NOMO-1 treated with dmso at 0.1 percent for 144 hours (cell line): Measurements from ENCODE around the gene KDM6A.
"Not testable (repeated sequence)": the region's sequence is repeated elsewhere in the genome, so short reads cannot be mapped to it uniquely, and the experiment has no call there.

ENCODE experiments used
- DNase-seq: peaks from one replicate; lab custom pipeline; 2025; ENCODE audit not compliant: unreplicated experiment; lab: John Stamatoyannopoulos, UW

The KDM6A gene

DNA sequence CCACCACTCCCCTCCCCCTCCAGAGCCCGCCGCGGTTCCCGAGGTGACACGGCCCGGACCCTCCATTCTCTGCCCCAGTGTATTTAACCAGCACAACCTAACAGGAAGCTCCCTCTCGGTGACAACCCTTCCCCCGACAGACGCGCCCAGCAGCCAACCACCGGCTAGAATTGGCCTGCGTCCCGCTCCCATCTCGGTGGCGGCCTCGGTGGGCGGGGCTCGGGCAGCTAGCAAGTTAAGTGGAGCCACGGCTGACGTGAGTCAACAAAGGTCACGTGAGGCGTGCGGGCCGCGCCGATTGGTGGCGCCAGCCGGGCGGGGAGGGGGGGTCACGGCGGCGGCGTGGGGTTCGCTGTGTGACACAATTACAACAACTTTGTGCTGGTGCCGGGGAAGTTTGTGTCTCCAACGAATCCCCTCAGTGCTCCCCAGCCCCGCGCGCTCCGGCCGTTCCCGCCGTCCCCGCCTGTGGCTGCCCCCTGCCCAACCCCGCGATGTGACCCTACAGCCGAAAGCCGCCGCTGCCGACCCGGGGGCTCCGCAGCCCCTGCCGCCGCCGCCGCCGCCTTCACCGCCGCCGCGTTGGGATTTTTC is at the start of gene KDM6A:
KDM6A (plus strand) TSS at position 368 of the 594 bp plus-strand sequence. CDS start 364 bp downstream, outside the sequence.
- peak; percentile 98 for DNase-seq

DNA sequence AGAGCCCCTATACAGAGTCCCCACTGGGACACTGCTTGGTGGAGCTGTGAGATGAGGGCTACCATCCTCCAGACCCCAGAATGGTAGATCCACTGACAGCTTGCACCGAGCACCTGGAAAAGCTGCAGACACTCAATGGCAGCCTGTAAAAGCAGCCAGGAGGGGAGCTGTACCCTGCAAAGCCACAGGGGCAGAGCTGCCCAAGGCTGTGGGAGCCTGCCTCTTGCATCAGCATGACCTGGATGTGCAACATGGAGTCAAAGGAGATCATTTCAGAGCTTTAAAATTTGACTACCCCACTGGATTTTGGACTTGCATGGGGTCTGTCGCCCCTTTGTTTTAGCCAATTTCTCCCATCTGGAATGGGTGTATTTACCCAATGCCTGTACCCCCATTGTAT is 49.8 kb upstream of the KDM6A start:
- DNase-seq, result not testable (repeated sequence)

DNA sequence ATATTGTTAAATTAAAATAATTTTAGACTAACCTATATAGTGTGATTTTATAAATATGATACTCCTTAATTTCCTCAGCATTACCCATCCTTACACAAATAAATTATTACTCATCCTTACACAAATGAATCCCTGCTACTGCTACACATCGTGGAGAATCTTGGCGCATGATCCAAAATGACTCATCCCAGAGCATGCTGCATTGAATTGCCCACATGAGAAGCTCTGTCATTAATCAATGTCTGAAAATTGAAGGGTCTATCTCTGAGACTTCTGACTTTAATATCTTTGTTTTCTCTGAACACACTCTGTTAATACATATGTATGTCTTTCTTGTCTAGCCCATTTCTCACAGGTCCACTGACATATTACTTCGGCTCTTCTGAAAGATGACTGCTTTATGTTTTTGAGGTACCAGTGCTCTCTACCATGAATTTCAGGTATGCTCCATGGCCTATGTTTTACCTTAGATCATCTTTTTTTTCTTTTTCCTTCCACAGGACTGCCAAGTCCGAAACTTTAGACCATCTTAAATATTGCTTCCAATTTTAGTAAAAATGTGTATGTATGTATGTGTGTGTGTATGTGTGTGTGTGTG is 44.9 kb upstream of the KDM6A start:
- no peak for DNase-seq

DNA sequence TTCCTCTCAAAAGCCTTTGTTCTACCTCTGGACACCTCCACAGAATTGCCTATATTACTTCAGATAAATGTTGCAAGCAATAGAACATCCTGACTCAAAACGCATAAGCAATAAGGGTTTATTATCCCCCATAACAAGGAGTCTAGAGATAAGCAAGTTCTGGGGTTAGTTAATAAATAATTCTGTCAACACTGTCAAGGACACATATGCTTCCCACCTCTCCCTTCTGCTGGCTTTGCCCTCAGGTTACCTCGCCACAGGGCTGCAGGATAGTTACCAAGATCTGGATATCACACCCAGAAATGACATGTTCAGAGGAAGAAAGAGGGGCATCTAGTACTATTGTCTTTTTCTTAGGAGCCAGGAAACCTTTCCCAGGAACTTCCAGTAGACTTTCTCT is 43.2 kb upstream of the KDM6A start:
- no peak for DNase-seq

DNA sequence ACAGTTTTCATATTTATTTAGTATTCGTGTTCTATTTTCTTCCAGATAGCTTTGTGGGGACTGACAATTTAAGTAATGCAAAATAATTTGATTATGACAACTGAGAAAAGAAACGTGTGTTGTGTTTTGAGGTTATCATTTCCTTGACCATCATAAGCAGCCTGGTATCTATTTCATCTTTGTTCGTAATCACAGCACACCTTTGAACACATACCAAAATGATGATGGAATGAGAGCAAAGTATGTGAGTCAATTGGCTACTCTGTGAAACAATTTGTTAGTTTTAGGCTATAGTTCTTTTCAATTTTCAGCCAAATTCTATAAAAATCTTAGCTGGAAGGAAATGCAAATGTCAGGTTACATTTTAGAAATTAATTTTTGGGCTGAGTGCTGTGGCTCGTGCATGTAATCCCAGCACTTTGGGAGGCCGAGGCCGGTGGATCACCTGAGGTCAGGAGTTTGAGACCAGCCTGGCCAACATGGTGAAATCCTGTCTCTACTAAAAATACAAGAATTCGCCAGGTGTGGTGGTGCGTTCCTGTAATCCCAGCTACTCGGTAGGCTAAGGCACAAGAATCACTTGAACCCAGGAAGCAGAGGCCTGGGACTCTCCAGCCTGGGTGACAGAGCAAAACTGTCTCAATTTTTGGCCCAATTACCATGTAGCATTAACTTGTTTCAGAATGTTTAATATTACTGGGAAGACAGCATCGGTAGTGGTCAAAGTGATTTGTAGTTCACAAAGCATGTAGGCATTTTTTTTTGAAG is 30.3 kb upstream of the KDM6A start:
- DNase-seq, result no peak

DNA sequence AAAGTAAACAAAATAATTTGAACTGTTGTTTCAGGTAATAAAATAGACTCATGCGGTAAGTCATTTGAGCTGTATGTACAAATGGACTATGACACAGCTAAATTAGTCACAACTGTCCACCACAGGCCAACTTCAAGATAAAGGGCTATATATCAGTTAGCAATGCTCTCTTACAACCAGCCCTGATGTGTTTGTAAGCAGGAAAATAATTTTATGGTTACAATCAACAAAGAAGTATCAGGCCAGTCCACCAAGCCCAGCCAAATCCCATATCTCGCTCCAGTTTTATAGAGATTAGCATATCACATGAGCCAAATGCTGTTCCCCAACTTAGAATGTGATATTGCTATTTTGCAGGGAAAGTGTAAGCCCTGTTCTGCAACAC is 29.7 kb upstream of the KDM6A start:
- no peak for DNase-seq

DNA sequence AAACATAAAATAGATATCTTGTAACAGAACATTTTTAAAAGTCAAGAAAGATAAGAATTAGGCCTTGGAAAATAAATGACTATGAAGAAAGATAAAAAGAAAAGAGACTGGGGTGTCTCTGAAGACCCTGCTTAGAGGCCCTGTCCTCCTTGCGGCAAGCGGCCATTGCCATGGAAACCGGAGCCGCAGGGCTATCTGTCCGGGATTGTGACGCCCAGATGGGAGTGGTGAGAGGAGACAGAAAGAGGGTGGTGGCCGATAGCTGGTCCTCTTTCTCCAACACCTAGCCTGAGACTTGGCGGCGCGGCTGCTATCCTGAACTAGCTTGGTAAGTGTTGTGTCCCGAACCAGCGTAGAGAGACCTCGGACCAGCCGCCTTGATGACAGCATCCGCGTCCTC is 29.2 kb upstream of the KDM6A start, which contains the start of gene DUSP21:
DUSP21 (plus strand) TSS at position 269 of the 400 bp plus-strand sequence; CDS start at position 381, 112 bp downstream.
- no peak for DNase-seq

DNA sequence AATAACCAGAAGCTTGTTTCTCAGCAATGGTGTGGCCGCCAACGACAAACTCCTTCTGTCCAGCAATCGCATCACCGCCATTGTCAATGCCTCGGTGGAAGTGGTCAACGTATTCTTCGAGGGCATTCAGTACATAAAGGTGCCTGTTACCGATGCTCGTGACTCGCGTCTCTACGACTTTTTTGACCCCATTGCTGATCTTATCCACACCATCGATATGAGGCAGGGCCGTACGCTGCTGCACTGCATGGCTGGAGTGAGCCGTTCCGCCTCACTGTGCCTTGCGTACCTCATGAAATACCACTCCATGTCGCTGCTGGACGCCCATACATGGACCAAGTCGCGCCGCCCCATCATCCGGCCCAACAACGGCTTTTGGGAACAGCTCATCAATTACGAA is 28.8 kb upstream of the KDM6A start:
- DNase-seq, result no peak

DNA sequence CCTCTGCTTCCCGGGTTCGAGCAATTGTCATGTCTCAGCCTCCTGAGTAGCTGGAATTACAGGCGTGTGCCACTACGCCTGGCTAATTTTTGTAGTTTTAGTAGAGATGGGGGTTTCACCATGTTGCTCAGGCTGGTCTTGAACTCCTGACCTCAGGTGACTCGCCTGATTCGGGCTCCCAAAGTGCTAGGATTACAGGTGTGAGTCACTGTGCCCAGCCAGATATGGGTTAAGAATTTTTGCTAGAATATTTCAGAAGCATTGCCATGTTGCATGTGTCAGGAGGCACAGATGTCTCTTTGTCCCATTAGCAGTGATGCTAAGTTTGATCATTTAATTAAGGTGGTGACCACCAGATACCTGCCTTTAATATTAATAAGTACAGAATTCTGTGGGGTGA is 22.1 kb upstream of the KDM6A start:
- DNase-seq, result not testable (repeated sequence)

DNA sequence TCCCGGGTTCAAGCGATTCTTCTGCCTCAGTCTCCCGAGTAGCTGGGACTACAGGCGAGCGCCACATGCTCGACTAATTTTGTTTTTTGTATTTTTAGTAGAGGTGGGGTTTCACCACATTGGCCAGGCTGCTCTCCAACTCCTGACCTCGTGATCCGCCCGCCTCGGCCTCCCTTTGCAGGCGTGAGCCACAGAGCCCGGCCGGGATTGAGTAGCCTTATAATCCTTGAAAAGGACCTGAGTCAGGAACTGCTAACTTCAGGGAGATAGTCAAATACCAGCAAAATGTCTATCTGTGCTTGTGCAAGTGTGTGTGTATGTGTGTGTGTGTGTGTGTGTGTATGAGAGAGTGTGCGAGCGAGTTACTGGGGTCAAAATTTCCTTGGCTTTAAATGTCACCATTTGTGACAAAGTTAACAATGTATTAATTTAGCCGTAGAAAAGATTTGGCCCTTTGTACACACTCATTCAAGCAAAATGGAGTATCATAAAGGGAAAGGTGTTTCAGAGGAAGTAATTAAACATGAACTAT is 1.8 kb upstream of the KDM6A start:
- no peak for DNase-seq

DNA sequence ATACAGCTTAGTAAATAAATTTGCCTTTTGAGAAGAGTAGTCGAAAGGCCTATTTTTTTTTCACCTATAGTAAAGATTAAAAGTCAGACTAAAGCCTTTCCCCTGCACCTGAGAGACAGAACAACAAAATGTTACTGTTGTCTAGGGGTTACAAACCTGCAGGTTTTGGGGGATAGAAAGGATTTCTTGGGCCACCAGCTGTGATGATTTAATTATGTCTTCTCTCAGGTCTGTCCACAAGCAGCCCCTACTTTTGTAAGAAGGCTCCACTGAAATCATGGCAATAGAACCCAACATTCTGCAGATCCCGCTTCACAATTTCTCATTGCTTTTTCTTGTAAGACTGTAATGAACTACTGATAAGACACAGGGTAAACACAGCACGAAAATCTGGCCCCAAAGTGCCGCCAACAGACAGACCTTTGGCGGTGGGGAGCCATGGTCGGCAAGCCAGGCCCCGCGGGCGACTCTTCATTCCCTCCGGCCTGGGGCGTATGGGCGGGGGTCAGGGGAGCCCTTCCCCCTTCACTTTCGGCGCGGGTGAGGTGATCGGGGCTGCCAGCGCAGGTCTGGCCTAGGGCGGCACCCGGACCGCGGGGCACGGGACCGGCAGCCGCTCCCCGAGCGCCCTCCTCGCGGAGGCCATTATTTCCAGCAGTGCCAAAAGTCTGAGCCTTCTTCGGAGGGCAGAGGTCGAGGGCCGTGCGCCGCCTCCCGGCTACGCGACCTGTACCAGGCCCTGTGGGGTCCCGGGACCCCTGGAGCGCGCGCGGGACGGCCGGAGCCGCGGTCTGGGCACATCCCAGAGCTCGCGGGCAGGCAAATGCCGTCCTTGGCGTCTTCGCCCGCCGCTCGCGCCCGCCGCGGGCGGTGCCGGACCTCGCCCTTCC is 812 bp upstream of the KDM6A start:
- no peak for DNase-seq

DNA sequence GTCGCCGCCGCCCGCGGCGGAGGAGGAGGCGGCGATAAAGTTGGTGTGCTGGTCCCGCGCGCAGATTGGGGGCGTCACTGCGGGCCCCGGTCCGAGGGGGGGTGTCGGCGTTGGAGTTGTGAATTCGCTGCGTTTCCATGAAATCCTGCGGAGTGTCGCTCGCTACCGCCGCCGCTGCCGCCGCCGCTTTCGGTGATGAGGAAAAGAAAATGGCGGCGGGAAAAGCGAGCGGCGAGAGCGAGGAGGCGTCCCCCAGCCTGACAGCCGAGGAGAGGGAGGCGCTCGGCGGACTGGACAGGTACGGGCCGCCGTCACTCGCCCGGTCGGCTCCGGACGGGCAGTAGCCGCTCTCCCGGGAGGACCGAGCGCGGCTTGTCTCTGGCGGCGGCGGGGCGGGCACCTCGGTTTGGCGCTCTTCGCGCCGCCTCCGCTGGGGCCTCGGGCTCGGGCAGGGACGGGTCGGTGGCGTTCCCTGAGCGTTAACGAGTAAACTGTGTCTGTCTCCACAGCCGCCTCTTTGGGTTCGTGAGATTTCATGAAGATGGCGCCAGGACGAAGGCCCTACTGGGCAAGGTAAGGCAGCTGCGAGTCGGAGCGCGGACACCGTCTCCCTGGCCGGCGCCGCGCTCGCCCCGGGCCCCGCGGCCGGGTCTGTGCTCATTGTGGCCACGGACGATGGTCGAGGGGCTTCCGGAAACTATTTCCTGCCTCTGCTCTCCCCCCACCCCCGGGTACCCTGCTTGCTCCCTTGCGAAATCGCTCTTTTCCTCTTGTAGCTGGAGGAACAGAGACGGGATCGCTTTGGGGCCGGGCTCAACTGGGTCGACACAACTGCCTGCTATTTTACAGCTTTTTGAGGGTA is 658 bp downstream of the KDM6A start:
- peak; percentile 64 for DNase-seq

DNA sequence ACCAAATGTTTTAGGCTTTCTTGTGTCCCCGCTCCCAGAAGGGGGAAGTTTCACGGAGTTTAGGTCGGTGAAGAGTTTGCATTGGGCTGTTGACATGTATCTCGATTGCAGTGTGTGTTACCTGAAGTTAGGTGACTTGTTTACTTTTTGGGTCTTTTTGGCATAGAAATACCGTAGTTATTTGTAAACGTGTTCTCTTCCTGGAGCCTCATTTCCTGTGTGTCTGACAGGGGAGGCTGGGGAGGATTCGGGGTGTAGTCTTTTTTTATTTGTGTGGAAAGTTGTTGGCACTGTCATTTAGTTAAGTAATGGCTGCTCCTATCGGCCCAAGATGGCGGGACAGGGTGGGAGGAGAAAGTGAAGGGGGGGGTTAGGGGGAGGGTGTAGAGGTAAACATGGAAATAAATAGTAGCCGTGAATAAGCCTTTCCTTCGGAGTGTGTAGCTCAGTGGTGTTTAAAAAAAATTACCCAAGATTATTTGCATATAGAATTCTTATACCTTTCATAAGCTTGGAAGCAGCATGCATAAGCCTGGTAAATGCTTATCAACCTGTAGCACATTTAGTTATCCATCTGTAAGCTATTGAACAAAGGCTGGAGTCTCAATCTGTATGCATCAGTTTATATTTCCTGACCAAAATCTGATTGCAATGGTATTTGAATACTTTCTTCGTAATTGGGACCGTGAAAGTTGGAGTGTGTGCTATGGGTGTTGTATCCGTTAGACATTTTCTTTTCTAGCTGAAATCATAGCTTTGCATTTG is 1.6 kb downstream of the KDM6A start:
- peak; percentile 16 for DNase-seq

DNA sequence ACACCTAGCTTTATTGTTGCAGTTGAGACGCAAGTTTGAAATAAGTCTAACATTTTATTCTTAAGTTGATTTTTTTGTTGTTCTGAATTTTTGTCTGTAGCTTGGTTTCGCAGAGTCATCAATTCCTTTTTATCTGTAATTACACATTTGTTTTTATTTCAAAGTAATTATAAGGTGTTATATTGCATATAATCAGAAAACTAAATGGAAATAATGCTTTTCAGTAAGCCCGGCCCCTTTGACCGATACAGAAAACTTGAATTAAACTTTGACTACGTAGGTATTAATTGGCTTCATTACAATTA is 2.1 kb downstream of the KDM6A start:
- DNase-seq, result no peak

DNA sequence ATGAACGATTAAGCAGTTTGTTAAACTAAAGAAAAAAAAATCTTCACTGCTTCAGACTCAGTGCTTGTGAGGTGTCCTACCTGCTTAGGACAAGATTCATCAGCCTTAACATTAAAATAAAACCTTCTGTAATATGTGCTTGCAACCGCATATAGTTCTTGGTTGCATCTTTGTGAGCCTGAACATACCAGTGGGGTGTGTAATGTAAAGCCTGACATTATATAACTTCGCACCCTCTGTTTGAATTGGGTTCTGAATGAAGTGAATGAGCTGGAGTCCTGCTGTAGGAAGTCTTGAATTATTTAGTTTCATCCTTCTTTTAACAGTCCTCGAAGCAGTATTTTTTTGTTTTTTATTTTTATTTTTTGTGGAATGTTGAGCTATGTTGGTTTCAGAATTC is 3.1 kb downstream of the KDM6A start:
- DNase-seq, result no peak

DNA sequence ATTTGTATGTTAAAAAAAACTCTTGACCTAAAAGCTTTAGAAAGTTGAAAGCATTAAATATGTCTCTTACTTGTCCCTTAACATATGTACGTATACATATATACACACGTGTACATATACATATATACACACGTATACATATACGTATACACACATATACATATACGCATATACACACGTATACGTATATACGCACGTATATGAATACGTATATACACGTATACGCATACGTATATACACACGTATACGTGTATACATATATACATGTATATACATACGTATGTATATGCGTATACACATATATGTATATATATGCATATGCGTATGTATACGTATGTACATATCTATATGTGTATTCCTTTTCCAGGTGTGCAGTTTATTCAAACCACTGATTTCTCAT is 3.8 kb downstream of the KDM6A start:
- DNase-seq, result no peak

DNA sequence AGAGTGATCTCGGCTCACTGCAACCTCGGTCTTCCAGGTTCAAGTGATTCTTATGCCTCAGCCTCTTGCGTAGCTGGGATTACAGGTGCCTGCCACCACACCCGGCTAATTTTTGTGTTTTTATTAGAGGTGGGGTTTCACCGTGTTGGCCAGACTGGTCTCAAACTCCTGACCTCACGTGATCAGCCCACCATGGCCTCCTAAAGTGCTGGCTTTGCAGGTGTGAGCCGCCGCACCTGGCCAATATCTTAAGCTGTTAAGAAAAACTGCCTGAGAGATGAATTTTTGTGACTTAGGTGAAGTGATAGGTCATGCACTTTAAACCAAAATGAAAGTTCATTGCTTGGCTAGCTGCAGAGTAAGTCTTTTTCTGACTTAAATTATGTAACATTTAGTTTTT is 5.8 kb downstream of the KDM6A start:
- DNase-seq, result no peak

DNA sequence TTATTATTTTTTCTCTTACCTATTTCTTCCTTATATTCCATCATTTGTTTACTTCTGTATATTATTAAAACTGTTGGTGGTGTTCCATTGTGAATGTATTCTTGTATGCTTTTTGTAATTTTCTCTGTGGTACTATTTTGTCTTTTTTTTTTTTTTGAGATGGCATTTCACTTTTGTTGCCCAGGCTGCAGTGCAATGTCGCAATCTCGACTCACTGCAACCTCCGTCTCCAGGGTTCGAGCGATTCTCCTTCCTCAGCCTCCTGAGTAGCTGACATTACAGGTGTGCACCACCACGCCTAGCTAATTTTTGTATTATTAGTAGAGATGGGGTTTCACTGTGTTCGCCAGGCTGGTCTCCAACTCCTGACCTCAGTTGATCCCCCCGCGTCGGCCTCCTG is 8.6 kb downstream of the KDM6A start:
- no peak for DNase-seq

DNA sequence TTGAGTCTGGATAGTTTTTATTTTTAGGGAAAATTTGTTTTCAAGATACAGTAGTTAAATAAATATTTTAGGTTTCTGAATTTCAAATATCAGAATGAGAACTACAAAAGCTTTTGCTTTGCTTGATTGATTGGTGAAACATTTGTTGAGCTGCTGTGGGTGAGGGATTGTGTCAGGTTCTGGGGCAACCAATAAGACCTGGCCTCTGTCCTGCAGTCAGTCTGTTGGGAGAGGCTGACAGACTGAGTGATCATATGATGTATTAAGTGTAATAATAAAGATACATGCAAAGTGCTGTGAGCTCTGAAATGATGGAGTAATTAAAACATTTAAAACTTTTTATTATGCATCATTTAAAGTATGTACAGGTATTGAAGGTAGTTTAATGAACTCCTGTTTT is 9.6 kb downstream of the KDM6A start:
- DNase-seq, result no peak

DNA sequence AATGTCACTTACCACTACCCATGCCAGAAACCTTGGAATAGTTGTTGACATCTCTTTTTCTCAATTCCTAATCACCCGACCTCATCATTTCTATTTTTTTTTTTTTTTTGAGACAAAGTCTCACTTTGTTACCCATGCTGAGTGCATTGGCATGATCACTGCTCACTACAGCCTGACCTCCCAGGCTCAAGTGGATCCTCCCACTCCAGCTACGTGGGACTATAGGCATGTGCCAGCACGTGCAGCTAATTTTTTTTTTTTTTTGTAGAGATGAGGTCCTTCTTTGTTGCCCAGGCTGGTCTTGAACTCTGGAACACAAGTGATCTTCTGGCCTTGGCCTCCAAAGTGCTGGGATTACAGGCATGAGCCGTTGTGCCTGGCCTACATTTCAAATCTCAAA is 12.0 kb downstream of the KDM6A start:
- no peak for DNase-seq
